GM12878 (cell line): ENCODE data around the gene CYBC1. TPM values are rescaled to one million over a fixed set of nuclear protein-coding genes. Genes with fewer than 3 reads are reported as not detected.

Source experiments
- ATAC-seq: fragments of 200-7000 bp; cut with Tn5 transposase; 3 replicates; pipeline ENCODE4 v1.9.1; 2020; ENCODE audit warnings: mild to moderate bottlenecking, moderate library complexity
- BruUV-seq: library from RNA; stranded (reverse); fragments of 400-500 nt; replicated peaks from 2 replicates; lab custom pipeline; 2021; lab: Mats Ljungman, UMichigan
- CTCF ChIA-PET: fragments of 300-600 bp; sonication (Branson Sonifier 250); formaldehyde crosslinking; extraction: SDS; loops from one replicate; lab custom pipeline; 2021; ENCODE audit warnings: inconsistent platforms; lab: Yijun Ruan, JAX
- POLR2A ChIA-PET: fragments of 350-600 bp; formaldehyde crosslinking; extraction: SDS; loops from one replicate; lab custom pipeline; 2021; ENCODE audit warnings: inconsistent platforms; lab: Charles Lee
- RAD21 ChIA-PET: fragments of 300-600 bp; sonication (Branson Sonifier 250); formaldehyde crosslinking; loops from one replicate; lab custom pipeline; 2023; ENCODE audit warnings: antibody characterized with exemption; ENCODE audit not compliant: unreplicated experiment; lab: Charles Lee
- SMC1A ChIA-PET: fragments of 300-600 bp; sonication (Branson Sonifier 250); formaldehyde crosslinking; loops from one replicate; lab custom pipeline; 2023; ENCODE audit not compliant: unreplicated experiment, uncharacterized antibody; lab: Charles Lee
- DNase-seq: peaks from one replicate; pipeline ENCODE4 v3.0.0-alpha.2; 2011; ENCODE audit warnings: low read depth, low spot score
- FAIRE-seq: peaks from 3 replicates; lab custom pipeline; 2011; peaks lifted over from hg19 to GRCh38; lab: Jason Lieb, UNC
- H2AFZ ChIP-seq: 2 replicates; pipeline ENCODE4 v1.6.0; 2011; ENCODE audit warnings: low read depth, low read length, control low read depth; ENCODE audit not compliant: control insufficient read depth
- H3K27ac ChIP-seq: 2 replicates; pipeline ENCODE4 v1.5.1; 2011; ENCODE audit warnings: control low read depth; ENCODE audit not compliant: control insufficient read depth, insufficient read depth
- H3K27me3 ChIP-seq, 2 experiments: replicated peaks in 1 of 2; 2 replicates each; pipeline versions ENCODE4 v1.6.0 to v1.6.1; 2011; ENCODE audit warnings: low read length in 1 of 2; ENCODE audit not compliant: control insufficient read depth in 2 of 2, insufficient read depth in 2 of 2
- H3K36me3 ChIP-seq, 2 experiments: 2 replicates each; pipeline ENCODE4 v1.5.1; 2011; ENCODE audit warnings: low read length in 1 of 2; ENCODE audit not compliant: control insufficient read depth in 2 of 2, insufficient read depth in 2 of 2
- H3K4me1 ChIP-seq: 2 replicates; pipeline ENCODE4 v1.6.1; 2011; ENCODE audit warnings: mild to moderate bottlenecking, low read length, moderate library complexity, mixed read lengths; ENCODE audit not compliant: control insufficient read depth, insufficient read depth
- H3K4me2 ChIP-seq: 2 replicates; pipeline ENCODE4 v1.6.0; 2011; ENCODE audit warnings: control low read depth; ENCODE audit not compliant: control insufficient read depth, insufficient read depth
- H3K4me3 ChIP-seq: fragments of 200-600 bp; sonication (generic); 2 replicates; pipeline ENCODE4 v1.5.1; 2016
- H3K79me2 ChIP-seq: 2 replicates; pipeline ENCODE4 v1.6.0; 2011; ENCODE audit warnings: low read length; ENCODE audit not compliant: control insufficient read depth, insufficient read depth
- H3K9ac ChIP-seq: 2 replicates; pipeline ENCODE4 v1.8.0; 2011; ENCODE audit warnings: low read length, control low read depth, mixed read lengths; ENCODE audit not compliant: control insufficient read depth, insufficient read depth
- H3K9me3 ChIP-seq: replicated peaks from 3 replicates; pipeline ENCODE4 v1.5.1; 2011; ENCODE audit warnings: mild to moderate bottlenecking, low read length; ENCODE audit not compliant: control insufficient read depth, insufficient read depth
- H4K20me1 ChIP-seq: 2 replicates; pipeline ENCODE4 v1.6.0; 2011; ENCODE audit not compliant: control insufficient read depth, insufficient read depth
- ATF2 ChIP-seq: IDR thresholded peaks from 2 replicates; pipeline ENCODE4 v1.6.1; 2012; ENCODE audit warnings: low read length, inconsistent platforms
- BCL3 ChIP-seq: IDR thresholded peaks from 2 replicates; pipeline ENCODE4 v1.6.1; 2011; ENCODE audit warnings: borderline replicate concordance, low read depth, mild to moderate bottlenecking, moderate library complexity, low read length; ENCODE audit not compliant: insufficient read depth, poor library complexity, severe bottlenecking
- IKZF2 ChIP-seq, 2 experiments: fragments of 450-650 bp; IDR thresholded peaks; 2 replicates each; pipeline ENCODE4 v1.6.1; 2017; ENCODE audit warnings: mild to moderate bottlenecking in 2 of 2, moderate library complexity in 2 of 2
- IRF3 ChIP-seq: fragments of 450-650 bp; IDR thresholded peaks from 2 replicates; pipeline ENCODE4 v1.6.1; 2014; ENCODE audit warnings: mild to moderate bottlenecking
- PBX3 ChIP-seq: IDR thresholded peaks from 2 replicates; pipeline ENCODE4 v1.6.1; 2011; ENCODE audit warnings: mild to moderate bottlenecking, low read depth, low read length, moderate library complexity; ENCODE audit not compliant: insufficient replicate concordance
- POLR2A ChIP-seq: IDR thresholded peaks from 2 replicates; pipeline ENCODE4 v1.6.1; 2011; ENCODE audit warnings: low read depth, mild to moderate bottlenecking, low read length
- TCF3 ChIP-seq: IDR thresholded peaks from 2 replicates; pipeline ENCODE4 v1.6.1; 2012; ENCODE audit warnings: low read depth, mild to moderate bottlenecking, low read length, borderline replicate concordance; ENCODE audit not compliant: insufficient read depth
- WRNIP1 ChIP-seq: IDR thresholded peaks from 2 replicates; pipeline ENCODE4 v1.6.1; 2011; ENCODE audit warnings: low read depth, low read length, improper control_type of control experiment, borderline replicate concordance
- YY1 ChIP-seq: IDR thresholded peaks from 2 replicates; pipeline ENCODE4 v1.6.1; 2011; ENCODE audit warnings: low read depth, mild to moderate bottlenecking, low read length
- ZBTB33 ChIP-seq: fragments of 450-650 bp; IDR thresholded peaks from 2 replicates; pipeline ENCODE4 v1.6.1; 2017; ENCODE audit warnings: mild to moderate bottlenecking
- ZNF24 ChIP-seq: fragments of 450-650 bp; IDR thresholded peaks from 2 replicates; pipeline ENCODE4 v1.6.1; 2017; ENCODE audit warnings: antibody characterized with exemption, mild to moderate bottlenecking
- WGBS: methylation state at CpG from one replicate; pipeline ENCODE4 v1.1.6; 2016; ENCODE audit warnings: low lambda C conversion rate; ENCODE audit not compliant: insufficient replicate concordance, insufficient coverage; ENCODE audit errors: missing lambda C conversion rate; 5-methylcytosine and 5-hydroxymethylcytosine counted together
- in situ Hi-C: fragments of 300-500 bp; cut with MboI; formaldehyde crosslinking; loops from 9 replicates; pipeline ENCODE4 v1.14.3; 2018; ENCODE audit warnings: mixed read lengths
- intact Hi-C: fragments of 100-400 bp; cut with micrococcal nuclease; formaldehyde crosslinking; loops from one replicate; pipeline ENCODE4 v1.14.2; 2022; ENCODE audit not compliant: unreplicated experiment
- polyA plus RNA-seq, 11 experiments: library from polyadenylated mRNA; depleted of rRNA in 4 of 11; unstranded in 6 of 11; stranded (reverse) in 5 of 11; fragments of >200 nt; fragmentation: Nextera tagmentation in 4 of 11; fragmentation: Illumina TruSeq in 1 of 11; extraction: Ambion mirVana in 4 of 11; extraction: Trizol in 1 of 11; gene quantifications; 1 replicate in 1 of 11; 2 replicates in 10 of 11; pipeline versions ENCODE4 v1.2.1 to v1.2.3, GENCODE V29; 2011 to 2016; ENCODE audit warnings: inconsistent platforms in 2 of 11, missing spikeins in 2 of 11, low read depth in 1 of 11
- total RNA-seq, 4 experiments: library from RNA; depleted of rRNA in 3 of 4; stranded (reverse); fragments of >200 nt in 3 of 4; fragmentation: Illumina TruSeq in 1 of 4; extraction: Trizol in 1 of 4; gene quantifications; 2 replicates each; pipeline versions ENCODE4 v1.2.1 to v1.2.3, GENCODE V29; 2013 to 2021

The CYBC1 gene
- total and polyA plus RNA-seq, 10 of the 15 experiments (the other 5 are each of a cell fraction or from before 2014, with no cell fraction given), result 4.2 to 162 (median 133) TPM

- TF ChIP-seq IRF3 (no peak), IKZF2 (IDR thresholded peaks at IDR 0.05) (no peak), ATF2 (no peak), ZNF24 (no peak)
Observed at GRCh38 chr17:82405051-82405450, 45.5 kb downstream of the CYBC1 start (continued).

- RAD21 ChIA-PET, result interaction anchor here (1.3 kb wide), 1 partner anchor 9 kb away, joined by 3 read pairs; no protein-coding TSS in a partner anchor
- peaks cover 2 to 12% of the 10 kb centered on the region in 2 experiments; a peak in 3 of 4 replicates for H3K36me3 ChIP-seq
- BruUV-seq, result no TSS peak
- FAIRE-seq, result no peak
- H3K9me3 ChIP-seq, result no peaks in the 10 kb centered on the region
- no peaks in the 10 kb centered on the region for H4K20me1 ChIP-seq
- peaks cover 6% of the 10 kb centered on the region; the same call in 1 of the 2 replicates for H3K4me1 ChIP-seq
- H3K9ac ChIP-seq, result no peak overlapping the region
- no peak for TF ChIP-seq YY1
- TF ChIP-seq POLR2A, result peak; percentile 37; the same call in 1 of the 2 replicates
- TF ChIP-seq TCF3, result peak; percentile 97
- TF ChIP-seq ZBTB33, result peak; percentile 79; the same call in 1 of the 2 replicates
- no peak for TF ChIP-seq WRNIP1
- TF ChIP-seq BCL3, result peak; percentile 95
- TF ChIP-seq PBX3, result peak; percentile 67
- TF ChIP-seq, all 136 proteins: peak for 5
- Histone ChIP-seq H3K4me3 (no peak overlapping the region), H3K27ac (no peak overlapping the region), H3K79me2 (no peaks in the 10 kb centered on the region), H3K4me2 (no peak overlapping the region), H2AFZ (no peak overlapping the region), H3K27me3 (no peaks in the 10 kb centered on the region)
- CTCF ChIA-PET, result no interaction called here
- intact Hi-C loops (loop anchor here (5.0 kb wide), 1 partner anchor 37 kb away; no protein-coding TSS in a partner anchor), in situ Hi-C loops (no loop called here)
- 94% methylated on average over 64 of the region's 67 CpGs for WGBS
- ATAC-seq (no peak), DNase-seq (no peak)
- SMC1A ChIA-PET, result interaction anchor here (0.9 kb wide), 1 partner anchor 31 kb away, joined by 3 read pairs; no protein-coding TSS in a partner anchor
- POLR2A ChIA-PET, result interaction anchor here (1.0 kb wide), 1 partner anchor 33 kb away, joined by 3 read pairs; no protein-coding TSS in a partner anchor
Observed at GRCh38 chr17:82403662-82404660, 46.6 kb downstream of the CYBC1 start.
